HG02678 (cell line): Measurements from ENCODE around the gene RHCG.

Experiments
- ATAC-seq: cut with Tn5 transposase; IDR thresholded peaks from one replicate; pipeline ENCODE4 v1.9.1; 2021; ENCODE audit warnings: mild to moderate bottlenecking, moderate library complexity; ENCODE audit not compliant: unreplicated experiment

The RHCG gene

GRCh38 chr15:89504166-89504565 lies 7.8 kb upstream of the RHCG start:
- ATAC-seq: no peak

- ATAC-seq: no peak
Observed at GRCh38 chr15:89502867-89503595, 6.6 kb upstream of the RHCG start.

GRCh38 chr15:89501646-89502045 lies 5.3 kb upstream of the RHCG start:
- no peak for ATAC-seq

- no peak for ATAC-seq
Observed at GRCh38 chr15:89500397-89501270, 4.3 kb upstream of the RHCG start.

GRCh38 chr15:89499156-89499555 lies 2.8 kb upstream of the RHCG start:
- ATAC-seq: no peak

GRCh38 chr15:89498574-89498906 lies 2.2 kb upstream of the RHCG start:
- no peak for ATAC-seq

GRCh38 chr15:89497231-89497630 lies 848 bp upstream of the RHCG start:
- ATAC-seq: no peak

- no peak for ATAC-seq
Observed at GRCh38 chr15:89495638-89496145, 691 bp downstream of the RHCG start.

- no peak for ATAC-seq
Observed at GRCh38 chr15:89494941-89495637, 1.3 kb downstream of the RHCG start.

GRCh38 chr15:89494031-89494430 lies 2.4 kb downstream of the RHCG start:
- ATAC-seq: no peak

- ATAC-seq: no peak
Observed at GRCh38 chr15:89492934-89493631, 3.3 kb downstream of the RHCG start.

- ATAC-seq: no peak
Observed at GRCh38 chr15:89492111-89492641, 4.2 kb downstream of the RHCG start.

GRCh38 chr15:89490814-89491315 lies 5.5 kb downstream of the RHCG start:
- ATAC-seq: no peak

GRCh38 chr15:89490081-89490813 lies 6.1 kb downstream of the RHCG start:
- no peak for ATAC-seq

GRCh38 chr15:89489376-89489775 lies 7.0 kb downstream of the RHCG start:
- ATAC-seq: no peak

- no peak for ATAC-seq
Observed at GRCh38 chr15:89487791-89488190, 8.6 kb downstream of the RHCG start.

- ATAC-seq: no peak
Observed at GRCh38 chr15:89486726-89487050, 9.7 kb downstream of the RHCG start.

GRCh38 chr15:89483079-89483478 lies 13.3 kb downstream of the RHCG start:
- ATAC-seq: no peak

GRCh38 chr15:89482139-89482538 lies 14.2 kb downstream of the RHCG start:
- ATAC-seq: no peak

GRCh38 chr15:89480505-89480904 lies 15.9 kb downstream of the RHCG start:
- no peak for ATAC-seq
